WERI-Rb-1 (cell line): ENCODE results near the gene SLC10A7.

Experiments used
- DNase-seq: peaks from one replicate; pipeline ENCODE4 v3.0.0-alpha.2; 2020
- H3K27ac ChIP-seq: fragments of 250-450 bp; sonication (Bioruptor Pico); 2 replicates; pipeline ENCODE4 v1.5.1; 2020; ENCODE audit warnings: mild to moderate bottlenecking, moderate library complexity
- H3K27me3 ChIP-seq: fragments of 250-450 bp; sonication (Bioruptor Pico); 2 replicates; pipeline ENCODE4 v1.5.1; 2021; ENCODE audit warnings: mild to moderate bottlenecking, low read depth, moderate library complexity; ENCODE audit not compliant: insufficient read depth, severe bottlenecking
- H3K36me3 ChIP-seq: fragments of 250-450 bp; sonication (Bioruptor Pico); 2 replicates; pipeline ENCODE4 v1.5.1; 2020; ENCODE audit warnings: mild to moderate bottlenecking, moderate library complexity
- H3K4me3 ChIP-seq: 2 replicates; pipeline ENCODE4 v1.5.1; 2011; ENCODE audit warnings: low read depth, mild to moderate bottlenecking, control low read depth, low read length
- H3K9me3 ChIP-seq: fragments of 250-450 bp; sonication (Bioruptor Pico); 2 replicates; pipeline ENCODE4 v1.5.1; 2021; ENCODE audit warnings: mild to moderate bottlenecking, moderate library complexity; ENCODE audit not compliant: severe bottlenecking
- CTCF ChIP-seq: IDR thresholded peaks from 2 replicates; pipeline ENCODE4 v1.5.1; 2011; ENCODE audit warnings: low read depth, mild to moderate bottlenecking, control low read depth, inconsistent platforms, low read length

The SLC10A7 gene

GRCh38 chr4:146398404-146398803 lies 123.3 kb downstream of the SLC10A7 start:
- DNase-seq = no peak
- H3K4me3 ChIP-seq = no peak overlapping the region
- no peaks in the 10 kb centered on the region for H3K27me3 ChIP-seq
- H3K9me3 ChIP-seq = no peaks in the 10 kb centered on the region
- H3K27ac ChIP-seq = no peak overlapping the region
- no peaks in the 10 kb centered on the region for H3K36me3 ChIP-seq
- TF ChIP-seq CTCF = no peak

GRCh38 chr4:146389561-146389960 lies 132.2 kb downstream of the SLC10A7 start:
- Histone ChIP-seq H3K9me3 (no peaks in the 10 kb centered on the region), H3K36me3 (no peaks in the 10 kb centered on the region), H3K27ac (no peak overlapping the region), H3K27me3 (no peaks in the 10 kb centered on the region), H3K4me3 (no peak overlapping the region)
- DNase-seq = no peak
- TF ChIP-seq CTCF = no peak

GRCh38 chr4:146382194-146382593 lies 139.5 kb downstream of the SLC10A7 start:
- DNase-seq = no peak
- no peaks in the 10 kb centered on the region for H3K9me3 ChIP-seq
- no peak overlapping the region for H3K4me3 ChIP-seq
- no peak for TF ChIP-seq CTCF
- no peaks in the 10 kb centered on the region for H3K27me3 ChIP-seq
- H3K27ac ChIP-seq = no peak overlapping the region
- no peaks in the 10 kb centered on the region for H3K36me3 ChIP-seq

GRCh38 chr4:146381263-146381872 lies 140.4 kb downstream of the SLC10A7 start:
- no peaks in the 10 kb centered on the region for H3K36me3 ChIP-seq
- no peak overlapping the region for H3K27ac ChIP-seq

GRCh38 chr4:146379744-146380143 lies 142.0 kb downstream of the SLC10A7 start:
- no peak for TF ChIP-seq CTCF
- Histone ChIP-seq H3K27ac (no peak overlapping the region), H3K36me3 (no peaks in the 10 kb centered on the region), H3K27me3 (no peaks in the 10 kb centered on the region), H3K4me3 (no peak overlapping the region), H3K9me3 (no peaks in the 10 kb centered on the region)
- DNase-seq = no peak

More at GRCh38 chr4:146381263-146381872, 140.4 kb downstream of the SLC10A7 start:
- TF ChIP-seq CTCF = no peak
- no peak for DNase-seq
- no peaks in the 10 kb centered on the region for H3K27me3 ChIP-seq
- H3K9me3 ChIP-seq = no peaks in the 10 kb centered on the region
- H3K4me3 ChIP-seq = no peak overlapping the region

GRCh38 chr4:146371812-146372211 lies 149.9 kb downstream of the SLC10A7 start:
- DNase-seq = no peak
- no peaks in the 10 kb centered on the region for H3K27me3 ChIP-seq
- no peaks in the 10 kb centered on the region for H3K36me3 ChIP-seq
- H3K4me3 ChIP-seq = no peak overlapping the region
- H3K27ac ChIP-seq = no peak overlapping the region
- no peak for TF ChIP-seq CTCF
- H3K9me3 ChIP-seq = no peaks in the 10 kb centered on the region
